NOMO-1 (cell line): ENCODE data around the gene EXOC7.
"Not testable (repeated sequence)": the region's sequence is repeated elsewhere in the genome, so short reads cannot be mapped to it uniquely, and the experiment has no call there.

ENCODE experiments used
- DNase-seq, 2 experiments: peaks; one replicate each; lab custom pipeline; 2025; ENCODE audit not compliant: unreplicated experiment in 2 of 2; lab: John Stamatoyannopoulos, UW

EXOC7 gene

DNA sequence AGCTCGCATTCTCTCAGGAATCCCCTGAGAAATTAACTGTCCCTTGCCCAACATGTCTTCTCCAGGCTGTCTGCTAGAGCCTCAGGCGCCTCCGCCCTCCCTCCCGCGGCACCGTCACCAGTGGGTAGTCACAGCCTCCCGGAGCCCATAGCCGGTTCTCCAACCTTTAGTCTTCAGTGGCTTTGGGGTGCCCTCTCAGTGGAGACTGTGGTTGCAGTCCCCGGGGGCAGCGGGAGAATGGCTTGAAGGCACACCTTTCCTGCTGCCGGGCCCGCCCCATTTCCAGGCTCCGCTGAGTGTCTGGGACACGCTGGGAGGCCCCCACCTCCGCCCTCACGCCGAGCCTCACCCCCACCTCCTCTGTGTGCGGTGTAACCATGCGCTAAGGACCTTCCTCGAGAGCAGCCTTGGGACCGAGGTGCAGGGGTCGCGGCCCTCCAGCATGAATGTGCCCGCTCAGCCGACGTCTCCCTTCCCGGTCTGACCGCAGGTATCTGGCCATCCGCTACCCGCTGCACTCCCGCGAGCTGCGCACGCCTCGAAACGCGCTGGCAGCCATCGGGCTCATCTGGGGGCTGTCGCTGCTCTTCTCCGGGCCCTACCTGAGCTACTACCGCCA is 27.3 kb downstream of the EXOC7 start:
- DNase-seq: no peak

DNA sequence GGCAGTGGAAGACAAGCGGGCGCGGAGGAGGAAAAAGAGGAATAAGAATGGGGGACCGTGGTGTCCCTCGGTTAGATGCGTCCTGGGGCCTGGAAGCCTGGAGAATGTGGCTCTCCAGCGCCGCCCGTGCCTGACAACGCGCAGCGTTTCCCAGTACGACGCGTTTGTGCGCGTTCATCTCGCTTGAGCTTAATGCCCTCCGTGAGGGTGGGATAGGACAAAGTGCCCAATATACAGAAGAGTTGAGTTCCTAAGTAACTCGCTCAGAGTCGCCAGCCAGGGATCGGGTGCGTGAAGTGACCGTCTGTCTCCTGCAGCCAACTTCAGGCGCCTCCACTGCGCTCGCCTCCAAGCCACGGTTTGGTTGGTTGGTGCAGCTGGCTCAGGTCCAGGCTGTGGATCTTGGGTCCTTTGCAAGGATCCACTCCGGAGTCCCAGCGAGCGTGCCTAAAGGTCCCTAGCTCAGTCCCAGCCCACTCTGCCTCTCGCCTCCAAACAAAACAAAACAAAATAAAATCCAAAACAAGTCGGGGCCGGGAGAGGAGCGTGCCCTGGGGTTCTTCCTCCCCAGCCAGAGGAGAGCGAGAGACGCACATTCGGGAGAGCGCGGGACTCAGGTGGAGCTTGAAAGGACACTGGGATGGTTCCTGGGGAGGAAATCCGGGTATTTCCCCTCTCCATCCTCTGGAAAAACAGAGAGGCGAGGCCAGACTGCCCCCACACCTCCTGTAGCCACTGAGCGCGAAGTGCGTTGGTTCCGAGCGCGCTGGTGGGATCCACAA is 28.0 kb downstream of the EXOC7 start:
- peak; percentile 47 to 54 for DNase-seq

DNA sequence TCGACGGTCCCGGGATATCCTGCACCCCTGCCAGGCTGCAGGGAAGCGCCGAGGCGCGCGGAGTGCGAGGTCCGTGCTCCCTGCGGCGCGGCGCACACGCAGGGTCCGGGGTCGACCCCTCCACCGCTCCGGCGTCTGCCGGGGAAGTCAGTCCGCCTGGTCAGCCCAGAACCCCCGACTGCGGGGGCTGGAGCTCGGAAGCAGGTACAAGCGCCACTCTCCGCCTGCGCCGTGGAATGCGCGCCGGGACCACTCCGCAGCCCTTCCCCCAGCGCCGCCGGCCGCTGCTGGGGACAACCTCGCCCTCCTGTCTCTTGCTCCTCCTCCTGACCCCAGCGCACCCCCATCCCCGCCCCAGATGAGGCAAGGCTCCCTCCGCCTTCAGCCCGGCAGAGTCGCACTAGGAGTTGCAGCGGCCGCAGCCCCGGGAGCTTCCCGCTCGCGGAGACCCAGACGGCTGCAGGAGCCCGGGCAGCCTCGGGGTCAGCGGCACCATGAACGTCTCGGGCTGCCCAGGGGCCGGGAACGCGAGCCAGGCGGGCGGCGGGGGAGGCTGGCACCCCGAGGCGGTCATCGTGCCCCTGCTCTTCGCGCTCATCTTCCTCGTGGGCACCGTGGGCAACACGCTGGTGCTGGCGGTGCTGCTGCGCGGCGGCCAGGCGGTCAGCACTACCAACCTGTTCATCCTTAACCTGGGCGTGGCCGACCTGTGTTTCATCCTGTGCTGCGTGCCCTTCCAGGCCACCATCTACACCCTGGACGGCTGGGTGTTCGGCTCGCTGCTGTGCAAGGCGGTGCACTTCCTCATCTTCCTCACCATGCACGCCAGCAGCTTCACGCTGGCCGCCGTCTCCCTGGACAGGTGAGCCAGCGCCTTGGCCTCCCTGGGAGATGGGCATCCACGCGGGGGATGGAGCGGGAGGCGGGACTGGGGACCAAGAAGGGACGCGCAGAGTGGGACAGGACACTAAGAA is 28.9 kb downstream of the EXOC7 start, which contains the start of gene GALR2:
TSS of gene GALR2 (plus strand) at position 392 of the 974 bp plus-strand sequence. CDS start at position 495, 103 bp downstream.
- peak in 1 of 2 experiments; percentile 51 for DNase-seq

DNA sequence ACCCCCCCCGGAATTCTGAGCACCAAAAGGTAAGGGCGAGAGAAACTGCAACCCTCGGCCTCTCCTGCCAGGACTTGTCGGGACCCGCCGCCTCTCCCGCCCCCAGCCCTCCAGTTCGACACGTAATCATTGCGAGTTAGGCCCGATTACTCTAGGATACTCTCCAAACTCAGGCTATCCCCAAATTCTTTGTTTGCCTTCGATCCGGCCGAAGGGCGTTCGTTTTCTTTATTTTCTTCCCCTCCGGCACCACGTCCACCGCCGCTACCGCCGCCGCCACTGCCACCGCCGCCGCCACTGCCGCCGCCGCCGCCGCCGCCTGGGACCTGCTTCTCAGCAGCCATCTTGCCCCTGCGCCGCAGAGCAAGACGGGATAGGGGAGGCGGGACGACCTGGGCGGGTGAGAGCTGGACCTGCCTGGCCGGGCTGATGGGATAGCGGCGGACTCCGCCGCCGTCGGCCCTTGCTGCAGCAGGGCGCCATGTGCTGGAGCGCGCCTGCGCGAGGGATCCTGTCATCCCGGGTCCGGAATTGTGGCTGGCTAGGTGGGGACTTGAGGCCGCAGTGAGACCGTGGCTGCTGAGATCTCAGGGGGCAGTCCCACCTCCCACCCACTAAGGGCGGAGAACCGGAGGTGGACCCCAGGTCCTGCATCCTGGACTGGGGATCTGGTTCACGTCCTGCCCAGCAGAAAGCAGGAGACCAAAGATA is 31.3 kb downstream of the EXOC7 start, which contains the start of gene SRP68:
TSS of gene SRP68 (minus strand) at position 370 of the 711 bp plus-strand sequence. CDS start at position 344, 26 bp downstream.
- DNase-seq: peak; percentile 82 to 91

DNA sequence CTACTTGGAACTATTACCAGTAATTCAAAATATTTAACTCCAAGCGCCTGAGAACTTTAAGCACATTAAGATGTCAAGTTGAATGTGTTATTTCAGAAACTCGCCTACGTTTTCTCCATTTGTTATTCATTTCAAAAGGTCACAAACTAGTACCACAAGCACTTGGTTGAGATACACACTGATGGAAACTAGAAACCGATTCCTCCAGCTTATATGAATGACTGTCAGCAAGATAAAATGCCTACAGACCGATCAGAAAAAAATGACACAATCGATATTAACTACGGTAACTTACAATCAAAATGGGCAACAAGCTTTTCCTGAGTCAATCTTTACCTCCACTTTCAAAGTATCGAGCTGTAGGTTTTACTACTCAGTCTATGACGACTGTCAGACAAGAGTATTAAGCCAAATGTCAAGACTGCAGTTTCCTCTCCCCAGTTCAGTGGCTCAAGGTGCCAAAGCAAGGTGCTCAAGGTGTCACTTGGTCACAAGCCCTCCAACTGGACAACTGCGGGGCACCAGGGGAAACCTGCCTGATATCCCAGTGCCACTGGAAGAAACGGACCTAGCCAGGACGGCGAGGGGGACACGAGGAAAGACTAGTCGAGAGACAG is 31.9 kb downstream of the EXOC7 start:
- no peak for DNase-seq

DNA sequence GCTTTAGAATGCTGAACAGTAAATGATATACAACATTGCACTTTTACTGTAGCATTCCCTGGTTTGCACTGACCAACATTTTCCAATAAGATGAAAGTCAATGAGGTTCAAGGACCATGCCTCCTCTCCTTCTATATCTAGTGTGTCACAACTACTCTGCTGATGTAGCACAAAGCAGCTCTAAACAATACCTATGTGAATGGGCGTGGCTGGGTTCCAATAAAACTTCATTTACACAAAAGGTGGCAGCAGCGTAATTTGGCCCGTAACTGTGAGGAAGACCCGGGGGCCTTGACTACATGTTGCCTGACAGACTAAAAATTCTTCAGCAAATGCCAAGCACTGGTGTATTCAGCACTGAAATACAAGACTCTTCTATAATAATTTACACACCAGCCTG is 37.8 kb downstream of the EXOC7 start:
- DNase-seq: no peak

DNA sequence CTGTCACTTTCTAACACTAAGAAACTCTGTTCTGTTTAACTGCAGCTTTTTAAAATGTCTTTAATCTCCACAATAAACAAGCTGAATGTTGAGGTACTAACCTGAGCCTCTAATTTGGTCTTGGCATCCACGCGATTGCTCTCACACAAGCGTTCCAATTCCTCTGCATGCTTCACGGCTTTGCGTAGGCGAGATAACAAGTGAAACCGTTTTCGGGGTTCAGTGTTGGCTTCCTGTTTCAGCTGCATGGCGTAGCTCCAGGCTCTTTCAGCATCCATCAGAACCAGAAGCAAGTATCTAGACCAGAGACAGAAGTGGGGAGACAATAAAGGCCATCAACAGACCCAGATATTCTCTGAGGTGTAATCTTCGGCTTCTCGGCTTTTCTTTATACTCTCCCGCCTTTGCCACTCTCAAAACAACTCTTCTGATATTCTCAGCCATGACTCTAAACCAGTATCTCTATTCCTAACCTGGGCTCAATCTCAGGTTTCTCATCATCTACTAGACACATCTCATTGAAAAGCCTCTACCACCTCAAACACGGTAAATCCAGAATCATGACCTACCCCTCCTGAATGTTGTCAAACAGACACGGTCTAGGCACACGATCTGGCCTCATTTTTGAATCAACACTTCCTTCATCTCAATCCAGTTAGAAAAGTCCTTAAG is 39.6 kb downstream of the EXOC7 start:
- no peak for DNase-seq

DNA sequence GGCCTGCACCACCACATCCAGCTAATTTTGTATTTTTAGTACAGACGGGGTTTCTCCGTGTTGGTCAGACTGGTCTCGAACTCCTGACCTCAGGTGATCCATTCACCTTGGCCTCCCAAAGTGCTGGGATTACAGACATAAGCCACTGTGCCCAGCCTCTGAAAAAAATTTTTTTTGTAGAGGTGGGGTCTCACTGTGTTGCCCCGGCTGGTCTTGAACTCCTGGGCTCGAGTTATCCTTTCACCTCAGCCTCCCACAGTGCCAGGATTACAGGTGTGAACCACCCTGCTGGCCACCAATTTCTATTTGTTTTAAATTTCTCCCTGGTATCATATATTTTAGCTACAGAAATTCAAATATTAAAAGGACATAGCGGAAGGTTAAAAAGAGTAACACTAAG is 45.3 kb downstream of the EXOC7 start:
- not testable (repeated sequence) for DNase-seq

DNA sequence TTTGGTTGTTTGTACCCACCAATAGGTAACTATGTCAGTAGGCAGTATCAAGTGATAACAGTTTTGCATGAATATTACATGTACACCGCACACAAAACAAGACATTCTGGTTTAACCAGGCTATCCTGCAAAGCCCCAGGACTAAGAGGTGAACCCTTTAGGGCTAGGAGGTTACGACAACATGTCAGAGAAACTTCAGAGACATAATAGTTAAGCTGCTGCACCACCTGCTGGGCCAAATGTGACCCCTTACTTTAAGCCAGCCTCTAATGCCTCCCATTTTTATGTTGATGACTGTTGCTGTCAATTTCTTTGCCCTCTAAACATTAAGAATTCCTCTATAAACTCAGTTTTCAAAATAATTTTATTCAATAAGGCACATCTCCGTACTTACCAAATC is 46.7 kb downstream of the EXOC7 start:
- DNase-seq: no peak

DNA sequence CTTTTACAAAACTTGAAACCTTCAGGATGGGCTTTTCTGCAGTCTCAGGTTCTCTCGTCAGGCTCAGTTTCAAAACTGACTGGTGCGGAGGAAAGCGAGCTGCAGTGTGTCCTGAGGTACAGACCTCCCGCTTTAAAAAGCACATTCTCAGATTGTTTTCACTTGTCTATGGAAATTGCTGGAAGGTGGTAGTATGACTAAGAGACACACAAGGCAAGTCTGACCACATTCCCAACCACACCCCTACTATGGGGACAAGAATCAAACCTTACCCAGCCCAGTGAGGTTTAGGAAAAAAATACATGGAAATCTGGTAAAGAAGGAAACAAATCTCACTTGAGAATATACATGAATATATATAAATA is 49.5 kb downstream of the EXOC7 start:
- DNase-seq: no peak

DNA sequence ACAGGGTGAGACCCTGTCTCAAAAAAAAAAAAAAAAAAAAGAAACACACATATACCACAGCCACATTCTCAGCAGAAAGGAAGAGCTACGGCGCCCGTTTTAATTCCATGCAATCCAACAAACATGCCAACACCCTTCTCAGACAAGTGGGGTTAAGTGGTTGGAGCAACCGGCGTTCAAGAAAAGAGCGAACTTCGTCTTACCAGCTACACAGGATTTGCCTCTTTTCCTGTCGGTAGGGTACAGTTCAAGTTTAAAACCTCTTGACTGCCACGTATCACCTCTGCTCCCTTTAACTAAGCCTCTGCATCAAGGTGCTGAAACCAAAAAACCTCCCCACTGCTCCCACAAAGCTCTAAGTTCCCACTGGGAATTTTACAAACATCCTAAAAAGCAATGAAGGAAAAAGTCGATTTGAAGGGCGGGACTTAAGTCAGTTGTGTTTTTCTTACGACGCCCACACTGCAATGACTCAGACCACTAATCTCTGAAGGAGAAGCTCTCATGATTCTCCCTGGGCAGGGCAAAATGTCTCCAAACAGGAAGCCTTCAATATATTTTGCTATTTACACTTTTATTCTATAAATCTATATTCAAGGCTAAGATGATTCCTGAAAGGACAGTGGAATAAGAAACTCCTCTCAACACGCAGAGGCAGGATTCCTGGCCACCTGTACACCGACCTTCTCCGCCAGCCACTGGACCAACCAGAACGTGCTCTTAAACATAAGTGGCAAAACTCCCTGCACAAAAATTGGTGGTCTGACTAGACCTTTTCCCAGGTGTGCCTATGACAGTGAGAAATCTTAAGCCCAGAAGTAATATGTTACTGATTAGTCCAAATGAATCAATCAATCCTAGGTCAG is 50.1 kb downstream of the EXOC7 start:
- DNase-seq: no peak

DNA sequence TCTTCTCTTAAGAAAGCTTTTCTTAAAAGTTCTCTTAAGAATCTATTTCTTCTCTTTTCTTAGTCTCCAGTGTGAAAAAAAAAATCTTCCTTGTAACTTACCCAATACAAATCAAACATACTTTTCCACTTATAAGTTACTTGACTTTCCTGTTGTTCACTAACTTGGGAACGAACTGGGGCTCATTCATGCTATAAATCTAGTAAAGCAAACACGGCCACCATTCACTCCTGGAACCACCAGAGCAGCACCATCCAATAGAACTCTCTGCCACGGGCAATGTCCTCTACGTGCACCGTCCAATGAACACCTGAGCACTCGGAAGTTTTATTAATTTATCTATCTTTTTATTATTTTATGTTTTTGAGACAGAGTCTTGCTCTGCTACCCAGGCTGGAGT is 52.0 kb downstream of the EXOC7 start:
- DNase-seq: no peak

DNA sequence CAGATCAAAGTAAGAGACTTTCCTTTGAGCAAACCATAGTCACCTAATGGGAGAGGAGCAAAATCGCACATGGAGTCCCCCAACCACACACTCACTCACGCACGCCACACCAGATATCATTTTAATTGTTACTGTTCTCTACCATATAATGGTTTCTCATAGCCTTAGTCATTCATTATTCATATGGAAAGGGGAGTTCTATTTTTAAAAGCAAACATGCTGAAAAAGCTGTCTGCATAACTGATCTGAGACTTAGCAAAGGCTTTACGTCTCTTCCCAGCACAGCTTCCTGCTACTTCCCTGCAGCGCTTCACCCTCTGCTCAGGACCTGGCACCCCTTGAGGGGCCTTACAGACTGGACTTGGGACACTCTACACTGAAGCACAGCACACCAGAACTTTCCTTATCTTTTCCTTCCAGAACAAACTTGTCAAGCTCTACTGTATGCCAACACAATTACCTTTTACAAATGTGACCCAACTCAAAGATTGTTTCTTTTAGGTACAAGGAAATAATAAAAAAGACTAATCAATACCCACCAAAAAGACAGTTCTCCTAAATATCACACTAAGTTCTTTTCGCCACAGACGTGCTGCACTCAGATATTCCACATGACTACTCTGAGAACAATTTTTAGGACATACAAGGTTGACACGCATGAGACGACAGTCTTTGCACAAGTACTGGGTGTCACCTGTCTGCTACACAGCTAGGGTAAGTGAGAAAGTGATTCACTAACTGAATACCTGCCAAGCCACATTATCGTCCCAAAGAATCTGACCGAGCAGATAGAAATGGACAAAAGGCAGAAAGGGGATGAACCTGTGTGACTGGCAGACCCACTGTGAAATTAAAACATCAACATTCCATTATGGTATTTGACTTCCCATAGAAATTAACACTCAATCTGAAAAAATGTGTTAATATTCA is 52.8 kb downstream of the EXOC7 start:
- no peak for DNase-seq

DNA sequence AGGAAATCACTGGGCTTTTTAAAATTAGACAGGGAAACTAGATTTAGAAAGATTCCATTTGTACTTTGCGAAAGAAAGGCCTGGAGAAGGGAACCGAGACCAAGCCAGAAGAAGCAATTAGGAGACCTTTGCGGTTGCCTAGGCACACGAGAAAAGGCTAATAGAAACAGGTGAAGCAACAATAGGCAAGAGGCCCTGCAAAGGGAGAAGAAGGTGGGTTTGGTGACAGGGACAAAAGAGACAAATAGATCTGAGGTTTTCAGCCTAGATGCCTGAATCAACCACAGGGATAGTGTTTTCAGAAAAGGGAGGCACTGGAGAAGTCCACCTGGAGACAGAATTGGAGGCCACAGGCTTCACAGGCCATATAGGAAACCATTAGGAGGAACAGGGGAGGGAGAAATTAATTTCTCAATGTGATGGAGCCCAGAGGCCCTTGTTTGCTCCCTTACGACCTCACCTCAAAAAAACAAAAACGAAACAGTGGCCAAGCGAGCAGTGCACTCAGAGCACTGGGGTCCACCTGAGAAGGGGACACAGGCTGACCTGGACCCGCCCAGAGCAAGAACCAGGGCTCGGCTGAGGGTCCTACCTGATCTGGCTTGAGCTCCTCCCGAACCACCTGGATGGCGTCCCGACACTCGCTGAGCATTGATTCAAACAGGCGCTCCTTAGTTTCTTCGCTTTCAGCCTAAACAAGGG is 53.6 kb downstream of the EXOC7 start:
- peak; percentile 32 to 39 for DNase-seq

DNA sequence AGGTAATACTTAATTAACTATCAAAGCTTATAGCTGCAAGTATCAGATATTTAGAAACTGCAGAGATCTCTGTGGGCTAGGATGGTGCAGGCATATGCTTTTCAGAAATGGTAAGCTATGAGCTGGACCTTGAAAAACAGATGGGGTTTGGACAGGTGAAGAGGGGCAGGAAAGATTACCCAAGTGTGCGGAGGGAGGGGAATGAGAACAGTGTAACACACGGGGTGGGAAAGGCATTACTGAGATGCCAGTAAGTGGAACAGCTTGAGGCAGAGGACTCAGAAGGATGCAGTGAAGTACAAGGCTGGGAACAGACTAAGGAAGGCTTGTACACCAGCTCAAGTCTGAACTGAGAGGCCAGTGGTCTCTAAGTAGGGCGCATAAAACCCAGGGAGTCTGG is 54.3 kb downstream of the EXOC7 start:
- DNase-seq: no peak

DNA sequence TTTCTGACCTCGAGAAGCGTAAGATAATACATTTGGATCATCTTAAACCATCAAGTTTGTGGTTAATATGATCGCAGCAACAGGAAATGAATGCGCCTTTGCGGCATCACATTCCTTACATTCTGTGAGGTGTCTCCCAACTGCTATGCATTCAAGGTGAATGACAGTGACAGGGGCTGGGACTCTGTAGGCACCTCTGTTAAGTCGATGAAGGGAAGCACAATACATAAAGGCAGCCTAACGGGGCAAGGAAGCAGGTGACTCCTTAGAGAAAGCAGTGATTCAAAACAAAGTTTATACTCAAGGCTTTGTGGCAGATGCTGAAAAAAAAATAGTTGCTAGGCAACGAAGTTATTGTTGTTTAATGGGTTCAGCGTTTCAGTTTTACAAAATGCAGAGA is 54.9 kb downstream of the EXOC7 start:
- DNase-seq: no peak
